Panc1 (cell line): ENCODE results near the gene CAVIN4.

Experiments used
- POLR2AphosphoS5 ChIP-seq: IDR thresholded peaks from 2 replicates; pipeline ENCODE4 v1.6.1; 2012; ENCODE audit warnings: mild to moderate bottlenecking, low read depth, low read length, moderate library complexity
- REST ChIP-seq, 2 experiments: IDR thresholded peaks; 2 replicates each; pipeline ENCODE4 v1.6.1; 2011 to 2012; ENCODE audit warnings: low read depth in 2 of 2, control low read depth in 1 of 2, low read length in 1 of 2, mild to moderate bottlenecking in 1 of 2, moderate library complexity in 1 of 2; ENCODE audit not compliant: insufficient read depth in 1 of 2
- TF ChIP-seq, protein P1 (sequence below): fragments of 450-650 bp; IDR thresholded peaks from 2 replicates; pipeline ENCODE4 v1.5.1; 2017; ENCODE audit warnings: mild to moderate bottlenecking

- TF ChIP-seq, protein P1, sequence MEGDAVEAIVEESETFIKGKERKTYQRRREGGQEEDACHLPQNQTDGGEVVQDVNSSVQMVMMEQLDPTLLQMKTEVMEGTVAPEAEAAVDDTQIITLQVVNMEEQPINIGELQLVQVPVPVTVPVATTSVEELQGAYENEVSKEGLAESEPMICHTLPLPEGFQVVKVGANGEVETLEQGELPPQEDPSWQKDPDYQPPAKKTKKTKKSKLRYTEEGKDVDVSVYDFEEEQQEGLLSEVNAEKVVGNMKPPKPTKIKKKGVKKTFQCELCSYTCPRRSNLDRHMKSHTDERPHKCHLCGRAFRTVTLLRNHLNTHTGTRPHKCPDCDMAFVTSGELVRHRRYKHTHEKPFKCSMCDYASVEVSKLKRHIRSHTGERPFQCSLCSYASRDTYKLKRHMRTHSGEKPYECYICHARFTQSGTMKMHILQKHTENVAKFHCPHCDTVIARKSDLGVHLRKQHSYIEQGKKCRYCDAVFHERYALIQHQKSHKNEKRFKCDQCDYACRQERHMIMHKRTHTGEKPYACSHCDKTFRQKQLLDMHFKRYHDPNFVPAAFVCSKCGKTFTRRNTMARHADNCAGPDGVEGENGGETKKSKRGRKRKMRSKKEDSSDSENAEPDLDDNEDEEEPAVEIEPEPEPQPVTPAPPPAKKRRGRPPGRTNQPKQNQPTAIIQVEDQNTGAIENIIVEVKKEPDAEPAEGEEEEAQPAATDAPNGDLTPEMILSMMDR, result no peak
- TF ChIP-seq REST (IDR thresholded peaks at IDR 0.05; ENCODE audit: insufficient read depth in 1 of 2, low read depth in 2 of 2, low read length in 1 of 2), result no peak
- no peak for TF ChIP-seq POLR2AphosphoS5
Measured at GRCh38 chr9:100586093-100586492, 8.2 kb downstream of the CAVIN4 start.
